ENCODE data around the gene EXT2.

GRCh38 chr11:44290208-44290607 lies 194.7 kb downstream of the EXT2 start:
- TF ChIP-seq MLLT10 (CRISPR knock-in tag; IDR thresholded peaks at IDR 0.05) (no peak), FOXA3 (CRISPR knock-in tag; IDR thresholded peaks at IDR 0.05) (no peak)
